Hematopoietic multipotent progenitor cell treated with erythropoietin and hydrocortisone succinate and interleukin-3 and kit ligand, for 17 days (in vitro differentiated cells): ENCODE results near the gene OR7C1.
"Not testable (repeated sequence)": the region's sequence is repeated elsewhere in the genome, so short reads cannot be mapped to it uniquely, and the experiment has no call there.

Source experiments
- DNase-seq: peaks from one replicate; pipeline ENCODE4 v3.0.0-alpha.2; 2015; ENCODE audit warnings: low spot score

OR7C1 gene

DNA sequence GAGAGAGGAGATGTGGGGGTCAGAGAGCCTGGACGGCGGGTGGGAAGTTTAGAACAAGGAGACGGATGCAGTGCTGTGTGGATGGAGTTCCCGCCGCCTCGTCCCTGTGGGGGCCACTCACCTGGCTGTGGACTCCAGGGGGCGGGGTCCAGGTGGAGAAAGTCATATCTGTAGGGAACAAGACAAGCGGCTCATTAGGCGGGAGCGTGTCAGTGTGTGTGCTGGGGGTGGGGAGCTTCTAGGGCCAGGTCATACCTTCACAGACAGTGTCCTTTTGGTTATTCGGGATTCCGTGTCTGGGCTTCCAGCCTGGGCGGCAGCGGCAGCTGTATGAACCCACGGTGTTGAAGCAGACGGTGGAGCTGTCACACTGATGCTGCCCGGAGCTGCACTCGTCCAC, 69.6 kb downstream of the OR7C1 start:
- not testable (repeated sequence) for DNase-seq

DNA sequence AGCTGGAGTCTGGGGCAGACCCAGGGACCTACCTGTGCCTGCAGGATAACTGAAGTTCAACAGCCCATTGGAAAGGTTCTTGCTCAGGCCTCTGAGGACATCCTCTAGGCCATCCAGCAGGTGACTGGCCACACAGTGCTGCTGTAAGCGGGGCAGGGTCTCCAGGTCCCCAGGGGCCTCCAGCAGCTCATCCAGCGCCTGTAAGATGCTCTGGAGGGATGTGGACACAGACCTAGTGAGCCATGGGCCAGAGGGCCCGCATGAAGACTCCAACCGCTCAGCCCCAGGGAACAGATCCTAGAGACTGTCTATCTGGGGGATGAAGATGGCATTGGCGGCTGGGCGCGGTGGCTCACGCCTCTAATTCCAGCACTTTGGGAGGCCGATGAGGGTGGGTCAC, 70.6 kb downstream of the OR7C1 start:
- DNase-seq: no peak

DNA sequence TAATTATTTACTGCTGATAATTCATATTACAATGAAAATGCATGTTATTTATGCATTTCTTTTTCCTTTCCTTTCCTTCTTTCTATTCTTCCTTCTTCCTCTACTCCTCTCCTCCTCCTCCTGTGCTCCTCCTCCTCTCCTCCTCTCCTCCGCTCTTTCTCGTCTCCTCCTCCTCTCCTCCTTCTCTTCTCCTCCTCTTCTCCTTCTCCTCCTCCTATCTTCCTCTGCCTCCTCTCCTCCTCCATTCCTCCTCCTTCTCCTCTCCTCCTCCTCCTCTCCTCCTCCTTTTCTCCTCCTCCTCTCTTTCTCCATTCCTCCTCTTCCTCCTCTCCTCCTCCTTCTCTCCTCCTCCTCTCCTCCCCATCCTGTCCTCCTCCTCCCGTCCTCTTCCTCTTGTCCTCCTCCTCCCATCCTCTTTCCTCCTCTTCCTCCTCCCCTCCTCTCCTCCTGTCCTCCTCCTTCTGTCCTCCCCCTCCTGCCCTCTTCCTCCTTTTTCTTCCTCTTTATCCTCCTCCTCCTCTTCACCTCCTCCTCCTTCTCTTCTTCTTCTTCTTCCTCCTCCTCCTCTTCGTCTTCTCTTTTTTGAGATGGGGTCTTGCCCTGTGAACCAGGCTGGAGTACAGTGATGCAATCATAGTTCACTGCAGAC, 71.4 kb downstream of the OR7C1 start:
- no peak for DNase-seq

DNA sequence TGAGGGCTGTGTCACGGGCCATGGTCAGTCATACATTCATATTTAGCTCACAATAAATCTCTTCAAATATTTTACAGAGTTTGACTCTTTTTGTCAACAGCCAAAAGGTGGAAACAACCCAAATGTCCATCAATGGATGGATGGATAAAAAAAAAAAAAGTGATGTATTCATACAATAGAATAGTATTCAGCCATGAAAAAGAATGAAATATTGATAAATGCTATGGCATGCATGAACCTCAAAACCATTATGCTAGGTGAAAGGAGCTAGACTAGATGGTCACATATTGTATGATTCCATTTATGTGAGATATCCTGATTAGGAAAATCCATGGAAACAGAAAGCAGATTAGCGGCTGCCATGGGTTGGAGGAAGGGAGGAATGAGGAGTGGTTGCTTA, 72.9 kb downstream of the OR7C1 start:
- no peak for DNase-seq

DNA sequence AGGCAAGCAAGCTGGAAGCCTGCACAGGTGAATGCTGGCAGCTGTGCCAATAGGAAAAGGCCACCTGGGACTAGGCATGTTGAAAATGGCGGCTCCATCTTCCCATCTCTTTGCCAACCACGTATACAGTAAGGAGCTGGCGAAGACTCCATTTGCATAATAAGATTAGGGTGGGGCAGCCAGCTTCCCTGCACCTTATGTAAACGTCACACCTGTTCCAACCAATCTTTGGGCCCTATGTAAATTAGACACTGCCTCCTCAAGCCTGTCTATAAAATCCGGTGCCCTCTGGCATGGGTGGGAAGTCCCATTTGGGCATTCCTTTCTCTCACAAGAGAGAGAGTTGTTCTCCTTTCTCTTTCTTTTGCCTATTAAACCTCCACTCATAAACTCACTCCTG, 73.4 kb downstream of the OR7C1 start:
- no peak for DNase-seq

DNA sequence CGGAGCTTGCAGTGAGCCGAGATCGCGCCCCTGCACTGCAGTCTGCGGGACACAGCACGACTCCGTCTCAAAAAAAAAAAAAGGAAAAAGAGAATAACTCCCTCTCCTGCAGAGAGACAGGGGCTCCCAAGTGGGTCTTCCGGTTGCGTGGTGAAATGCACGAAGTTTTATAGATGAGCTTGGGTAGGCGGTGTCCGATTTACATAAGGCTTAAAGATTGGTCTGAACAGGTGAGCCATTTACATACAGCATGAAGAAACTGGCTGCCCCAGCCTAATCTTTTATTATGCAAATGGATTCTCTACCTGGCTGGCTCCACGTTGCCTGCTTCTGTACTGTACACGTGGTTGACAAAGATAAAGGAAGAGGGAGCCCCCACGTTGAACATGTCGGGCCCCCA, 76.2 kb downstream of the OR7C1 start:
- no peak for DNase-seq

DNA sequence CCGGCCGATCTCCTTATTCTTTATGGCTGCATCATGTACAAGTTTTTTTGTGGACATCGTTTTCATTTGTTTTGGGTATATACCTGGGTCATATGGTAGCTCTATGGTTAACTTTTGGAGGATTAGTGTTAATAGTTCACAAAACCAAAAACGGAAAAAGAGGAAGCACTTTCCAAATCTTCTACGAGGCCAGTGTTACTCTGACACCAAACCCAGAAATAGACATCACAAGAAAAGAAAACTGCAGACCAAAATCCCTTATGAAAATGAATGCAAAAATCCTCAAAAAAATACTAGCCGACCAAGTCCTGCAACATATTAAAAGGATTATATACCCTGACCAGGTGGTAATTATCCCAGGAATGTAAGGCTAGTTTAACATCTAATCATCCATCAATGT, 86.4 kb downstream of the OR7C1 start:
- no peak for DNase-seq
